ENCODE results near the gene RIPK1.

Gene RIPK1

GRCh38 chr6:3122823-3123182 is 54.5 kb downstream of the RIPK1 start:
- H3K4me3 ChIP-seq (ENCODE audit: low read depth, low read length), result no peak overlapping the region
- DNase-seq (ENCODE audit: low read depth), result no peak
- TF ChIP-seq, protein P1, sequence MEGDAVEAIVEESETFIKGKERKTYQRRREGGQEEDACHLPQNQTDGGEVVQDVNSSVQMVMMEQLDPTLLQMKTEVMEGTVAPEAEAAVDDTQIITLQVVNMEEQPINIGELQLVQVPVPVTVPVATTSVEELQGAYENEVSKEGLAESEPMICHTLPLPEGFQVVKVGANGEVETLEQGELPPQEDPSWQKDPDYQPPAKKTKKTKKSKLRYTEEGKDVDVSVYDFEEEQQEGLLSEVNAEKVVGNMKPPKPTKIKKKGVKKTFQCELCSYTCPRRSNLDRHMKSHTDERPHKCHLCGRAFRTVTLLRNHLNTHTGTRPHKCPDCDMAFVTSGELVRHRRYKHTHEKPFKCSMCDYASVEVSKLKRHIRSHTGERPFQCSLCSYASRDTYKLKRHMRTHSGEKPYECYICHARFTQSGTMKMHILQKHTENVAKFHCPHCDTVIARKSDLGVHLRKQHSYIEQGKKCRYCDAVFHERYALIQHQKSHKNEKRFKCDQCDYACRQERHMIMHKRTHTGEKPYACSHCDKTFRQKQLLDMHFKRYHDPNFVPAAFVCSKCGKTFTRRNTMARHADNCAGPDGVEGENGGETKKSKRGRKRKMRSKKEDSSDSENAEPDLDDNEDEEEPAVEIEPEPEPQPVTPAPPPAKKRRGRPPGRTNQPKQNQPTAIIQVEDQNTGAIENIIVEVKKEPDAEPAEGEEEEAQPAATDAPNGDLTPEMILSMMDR (IDR thresholded peaks at IDR 0.05; ENCODE audit: low read depth, low read length), result no peak
- TF ChIP-seq MAX (IDR thresholded peaks at IDR 0.05; ENCODE audit: low read depth, low read length) (no peak), MYC (IDR thresholded peaks at IDR 0.05; ENCODE audit: low read depth, low read length) (no peak), POLR2A (IDR thresholded peaks at IDR 0.05; ENCODE audit: extremely low read depth, insufficient read length) (no peak)

DNA sequence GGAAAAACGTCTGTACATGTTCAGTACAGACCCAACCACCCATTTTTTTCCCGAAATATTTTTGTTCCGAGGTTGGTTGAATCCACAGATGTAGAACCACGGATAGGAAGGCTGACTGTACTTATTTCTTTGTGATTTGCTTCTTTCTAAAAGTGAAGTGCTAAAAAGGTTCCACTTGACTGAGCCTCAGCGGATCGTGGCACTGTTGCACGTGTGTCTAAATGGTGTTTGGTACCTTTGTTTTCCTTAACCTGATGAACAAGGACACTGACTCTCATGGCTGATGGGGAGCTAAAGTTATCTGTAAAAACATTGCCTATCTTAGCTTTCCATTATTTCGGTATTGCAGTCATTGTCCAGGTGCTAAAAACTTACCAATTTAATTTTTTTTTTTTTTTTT is 56.4 kb downstream of the RIPK1 start:
- DNase-seq (ENCODE audit: low read depth), result no peak
- TF ChIP-seq MYC (IDR thresholded peaks at IDR 0.05; ENCODE audit: low read depth, low read length) (no peak), POLR2A (IDR thresholded peaks at IDR 0.05; ENCODE audit: extremely low read depth, insufficient read length) (no peak)
- no peak overlapping the region for H3K4me3 ChIP-seq (ENCODE audit: low read depth, low read length)

GRCh38 chr6:3125815-3126214 is 57.5 kb downstream of the RIPK1 start:
- TF ChIP-seq POLR2A (IDR thresholded peaks at IDR 0.05; ENCODE audit: extremely low read depth, insufficient read length), result no peak
- TF ChIP-seq MAX (IDR thresholded peaks at IDR 0.05; ENCODE audit: low read depth, low read length), result no peak
- TF ChIP-seq MYC (IDR thresholded peaks at IDR 0.05; ENCODE audit: low read depth, low read length), result no peak
- TF ChIP-seq, protein P1 (IDR thresholded peaks at IDR 0.05; ENCODE audit: low read depth, low read length), result no peak
- no peak overlapping the region for H3K4me3 ChIP-seq (ENCODE audit: low read depth, low read length)
- DNase-seq (ENCODE audit: low read depth), result no peak

- DNase-seq (ENCODE audit: low read depth), result no peak
- no peak overlapping the region for H3K4me3 ChIP-seq (ENCODE audit: low read depth, low read length)
- TF ChIP-seq MYC (IDR thresholded peaks at IDR 0.05; ENCODE audit: low read depth, low read length) (no peak), POLR2A (IDR thresholded peaks at IDR 0.05; ENCODE audit: extremely low read depth, insufficient read length) (no peak), MAX (IDR thresholded peaks at IDR 0.05; ENCODE audit: low read depth, low read length) (no peak)
- TF ChIP-seq, protein P1 (IDR thresholded peaks at IDR 0.05; ENCODE audit: low read depth, low read length), result no peak
Measured at GRCh38 chr6:3128356-3129108, 60.2 kb downstream of the RIPK1 start.

DNA sequence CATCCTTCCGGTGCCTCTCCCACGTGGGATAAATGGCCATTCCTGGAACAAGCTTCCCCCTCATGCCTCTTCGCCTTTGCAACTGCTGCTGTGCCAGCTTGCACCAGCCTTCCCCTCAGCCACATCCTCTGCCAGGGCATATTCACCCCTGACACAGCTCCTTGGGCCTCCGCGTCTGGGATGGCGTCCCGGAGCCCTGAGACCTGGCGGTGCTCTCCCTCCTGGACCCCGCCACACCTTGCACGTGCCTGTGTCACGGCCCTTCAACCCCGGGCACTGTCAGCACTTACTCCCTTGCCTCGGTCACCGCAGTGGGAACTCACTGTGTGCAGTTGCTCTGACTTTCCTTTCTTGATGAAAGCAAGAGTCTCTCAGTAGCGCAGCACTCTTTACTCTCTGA is 63.4 kb downstream of the RIPK1 start:
- DNase-seq (ENCODE audit: low read depth), result no peak
- no peak overlapping the region for H3K4me3 ChIP-seq (ENCODE audit: low read depth, low read length)
- TF ChIP-seq, protein P1 (IDR thresholded peaks at IDR 0.05; ENCODE audit: low read depth, low read length), result no peak
- TF ChIP-seq POLR2A (IDR thresholded peaks at IDR 0.05; ENCODE audit: extremely low read depth, insufficient read length) (no peak), MYC (IDR thresholded peaks at IDR 0.05; ENCODE audit: low read depth, low read length) (no peak), MAX (IDR thresholded peaks at IDR 0.05; ENCODE audit: low read depth, low read length) (no peak)

DNA sequence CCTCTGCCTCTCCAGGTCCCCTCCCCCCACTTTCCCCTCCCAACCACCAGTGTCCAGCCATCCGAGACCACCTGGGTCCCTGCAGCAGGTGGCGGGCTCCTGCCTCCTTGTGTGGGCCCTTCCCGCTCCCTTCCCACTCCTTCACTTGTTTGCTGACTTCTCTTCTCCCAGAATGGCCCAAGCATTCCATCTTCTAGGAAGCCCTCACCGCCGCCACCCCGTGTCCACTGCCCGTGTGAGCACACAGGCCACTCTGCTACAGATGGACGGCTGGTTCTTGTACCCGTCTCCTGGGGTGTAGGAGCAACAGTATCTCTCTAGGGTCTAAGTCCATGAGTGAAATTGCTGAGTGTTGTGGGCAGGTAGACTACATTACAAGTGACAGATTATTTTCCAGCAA is 65.2 kb downstream of the RIPK1 start:
- TF ChIP-seq, protein P1 (IDR thresholded peaks at IDR 0.05; ENCODE audit: low read depth, low read length), result no peak
- TF ChIP-seq POLR2A (IDR thresholded peaks at IDR 0.05; ENCODE audit: extremely low read depth, insufficient read length) (no peak), MAX (IDR thresholded peaks at IDR 0.05; ENCODE audit: low read depth, low read length) (no peak), MYC (IDR thresholded peaks at IDR 0.05; ENCODE audit: low read depth, low read length) (no peak)
- no peak for DNase-seq (ENCODE audit: low read depth)
- no peak overlapping the region for H3K4me3 ChIP-seq (ENCODE audit: low read depth, low read length)

Measured in NB4 (cell line).